Muscle of leg (tissue), 11 donors: Measurements from ENCODE around the gene PROX1. TPM values are rescaled to one million over a fixed set of nuclear protein-coding genes. Genes with fewer than 3 reads are reported as not detected.
"Not testable (repeated sequence)": the region's sequence is repeated elsewhere in the genome, so short reads cannot be mapped to it uniquely, and the experiment has no call there.

ENCODE experiments used
- DNase-seq: peaks from one replicate; pipeline ENCODE4 v3.0.0; 2013
- H3K27ac ChIP-seq: one replicate; pipeline ENCODE4 v1.5.1; 2013; ENCODE audit warnings: mild to moderate bottlenecking, low read length, control low read depth
- H3K27me3 ChIP-seq: one replicate; pipeline ENCODE4 v1.6.1; 2013; ENCODE audit warnings: low read length; ENCODE audit not compliant: control insufficient read depth, insufficient read depth
- H3K36me3 ChIP-seq: one replicate; pipeline ENCODE4 v1.6.1; 2013; ENCODE audit warnings: low read length; ENCODE audit not compliant: control insufficient read depth, insufficient read depth
- H3K4me1 ChIP-seq: one replicate; pipeline ENCODE4 v1.6.1; 2013; ENCODE audit warnings: low read length; ENCODE audit not compliant: control insufficient read depth, insufficient read depth
- H3K4me3 ChIP-seq: one replicate; pipeline ENCODE4 v1.5.1; 2013; ENCODE audit warnings: low read length, control low read depth
- H3K9me3 ChIP-seq: replicated peaks from 2 replicates; pipeline ENCODE4 v1.6.1; 2013; ENCODE audit warnings: low read depth, low read length; ENCODE audit not compliant: control insufficient read depth
- WGBS: methylation state at CpG from one replicate; pipeline ENCODE4 v1.1.5; 2013; ENCODE audit warnings: missing lambda C conversion rate; ENCODE audit not compliant: insufficient coverage; 5-methylcytosine and 5-hydroxymethylcytosine counted together
- polyA plus RNA-seq, 8 donors: library from polyadenylated mRNA; unstranded; fragments of 120-200 nt; gene quantifications; one replicate each; pipeline versions ENCODE4 v1.2.1 to v1.2.3, GENCODE V29; 2013; ENCODE audit warnings: inconsistent platforms in 1 of 8, low replicate concordance in 1 of 8; ENCODE audit not compliant: insufficient read length in 8 of 8, insufficient read depth in 1 of 8
- total RNA-seq: library from RNA; stranded (reverse); fragments of 120-200 nt; gene quantifications from one replicate; pipeline ENCODE4 v1.2.4, GENCODE V29; 2013

PROX1 gene
- total and polyA plus RNA-seq, 9 donors = 6.5 to 13.8 (median 10.5) TPM

GRCh38 chr1:214086945-214087344 lies 99.2 kb downstream of the PROX1 start:
- Histone ChIP-seq H3K4me1 (no peaks in the 10 kb centered on the region), H3K27ac (no peak overlapping the region), H3K27me3 (no peaks in the 10 kb centered on the region), H3K4me3 (no peak overlapping the region), H3K36me3 (no peaks in the 10 kb centered on the region), H3K9me3 (no peaks in the 10 kb centered on the region)
- no peak for DNase-seq
- WGBS = no CpG with 5 or more reads among the region's 5 CpGs

- H3K36me3 ChIP-seq, H3K27me3 ChIP-seq, H3K27ac ChIP-seq, H3K4me1 ChIP-seq, H3K4me3 ChIP-seq, H3K9me3 ChIP-seq, DNase-seq: not testable (repeated sequence)
- no CpG with 5 or more reads among the region's 2 CpGs for WGBS
Observed at GRCh38 chr1:214089003-214089402, 101.2 kb downstream of the PROX1 start.
